ENCODE data around the gene PSMD7.
"Not testable (repeated sequence)": the region's sequence is repeated elsewhere in the genome, so short reads cannot be mapped to it uniquely, and the experiment has no call there.

Gene PSMD7

DNA sequence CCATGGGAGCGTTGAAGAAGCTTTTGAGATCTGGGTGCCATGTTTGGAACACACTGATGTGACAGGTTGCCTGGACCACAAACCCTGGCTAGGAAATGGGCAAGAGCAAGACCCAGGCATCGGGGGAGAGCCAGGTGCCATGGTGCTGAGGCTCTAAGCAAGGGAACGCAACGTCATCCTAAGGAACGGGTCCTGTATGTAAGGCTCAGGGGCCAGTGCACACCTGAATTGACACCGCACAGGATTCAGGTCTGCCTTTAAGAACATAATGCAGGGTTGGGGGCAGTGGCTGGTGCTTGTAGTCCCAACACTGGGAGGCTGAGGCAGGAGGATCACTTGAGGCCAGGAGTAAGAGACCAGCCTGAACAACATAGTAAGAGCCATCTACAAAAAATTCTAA, 10.8 kb downstream of the PSMD7 start:
- H3K27me3 Mint-ChIP-seq = no peaks in the 10 kb centered on the region
- no peaks in the 10 kb centered on the region for H3K4me1 Mint-ChIP-seq (ENCODE audit: low read depth)
- H3K4me3 Mint-ChIP-seq = no peak overlapping the region
- peak overlapping the region; percentile 17 for H3K27ac Mint-ChIP-seq
- peaks cover 45% of the 10 kb centered on the region for H3K36me3 Mint-ChIP-seq (ENCODE audit: low read depth)
- no peaks in the 10 kb centered on the region for H3K9me3 Mint-ChIP-seq

DNA sequence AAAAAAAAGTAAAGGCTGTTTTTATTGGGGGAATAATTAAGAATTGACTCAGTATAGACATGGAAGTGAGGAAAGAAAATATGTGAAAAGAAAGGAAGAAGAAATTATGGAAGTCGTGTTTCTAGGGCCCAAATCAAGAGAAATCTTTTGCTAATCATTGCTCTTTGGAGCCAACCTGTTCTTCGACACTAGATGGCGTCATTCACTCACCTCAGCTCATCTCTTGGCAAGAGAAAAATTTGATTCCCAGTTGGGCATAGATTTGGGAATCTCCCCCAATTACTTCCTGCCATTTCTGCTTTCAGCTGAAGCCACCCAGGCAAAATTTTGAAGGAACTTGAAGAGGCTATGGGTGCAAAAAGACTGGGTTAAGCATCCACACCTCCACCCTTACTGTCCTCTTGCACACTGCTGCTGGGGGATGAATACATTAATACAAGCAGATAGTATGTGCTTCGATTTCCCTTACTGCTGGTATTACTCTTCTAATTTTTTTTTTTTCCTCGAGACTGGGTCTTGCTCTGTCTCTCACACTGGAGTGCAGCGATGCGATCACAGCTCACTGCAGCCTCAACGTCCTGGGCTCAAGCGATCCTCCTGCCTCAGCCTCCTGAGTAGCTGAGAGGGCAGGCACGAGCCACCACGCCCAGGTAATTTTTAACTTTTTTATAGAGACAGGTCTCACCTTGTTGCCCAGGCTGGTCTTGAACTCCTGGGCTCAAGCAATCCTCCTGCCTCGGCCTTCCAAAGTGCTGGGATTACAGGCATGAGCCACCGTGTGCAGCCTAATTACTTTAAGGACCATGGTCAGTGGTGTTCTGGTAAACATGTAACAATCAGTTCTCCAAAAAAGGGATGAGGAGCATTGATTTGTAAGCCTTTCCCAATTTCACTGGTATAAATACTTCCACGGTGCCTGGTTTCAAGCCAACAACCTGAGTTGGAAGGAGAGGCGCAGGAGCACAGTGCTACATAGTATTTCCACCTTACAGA, 13.5 kb downstream of the PSMD7 start:
- no peaks in the 10 kb centered on the region for H3K4me1 Mint-ChIP-seq (ENCODE audit: low read depth)
- no peaks in the 10 kb centered on the region for H3K9me3 Mint-ChIP-seq
- no peak overlapping the region for H3K27ac Mint-ChIP-seq
- H3K4me3 Mint-ChIP-seq = no peak overlapping the region
- no peaks in the 10 kb centered on the region for H3K27me3 Mint-ChIP-seq
- H3K36me3 Mint-ChIP-seq (ENCODE audit: low read depth) = peaks cover 34% of the 10 kb centered on the region

DNA sequence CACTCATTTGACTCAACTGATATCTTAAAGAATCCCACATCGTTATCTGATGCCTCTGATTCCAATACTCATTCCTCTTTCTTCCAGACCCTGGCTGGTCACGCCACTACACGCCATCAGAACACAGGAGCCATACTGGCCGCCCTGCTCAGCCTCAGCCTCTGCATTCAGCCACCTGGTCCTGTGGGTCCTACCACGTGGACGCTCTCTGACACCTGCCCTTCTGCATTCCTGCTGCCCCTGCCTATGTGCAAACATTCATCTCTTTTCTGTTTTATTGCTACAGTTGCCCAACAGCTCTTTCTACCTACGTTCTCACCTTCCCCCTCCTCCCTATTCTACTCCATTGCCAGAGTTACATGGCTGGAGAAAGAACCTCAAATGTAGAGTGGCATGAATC, 18.4 kb downstream of the PSMD7 start:
- Mint-ChIP-seq H3K9me3 (no peaks in the 10 kb centered on the region), H3K4me1 (ENCODE audit: low read depth) (no peaks in the 10 kb centered on the region), H3K27ac (no peak overlapping the region), H3K36me3 (ENCODE audit: low read depth) (peaks cover 11% of the 10 kb centered on the region), H3K4me3 (no peak overlapping the region), H3K27me3 (no peaks in the 10 kb centered on the region)

DNA sequence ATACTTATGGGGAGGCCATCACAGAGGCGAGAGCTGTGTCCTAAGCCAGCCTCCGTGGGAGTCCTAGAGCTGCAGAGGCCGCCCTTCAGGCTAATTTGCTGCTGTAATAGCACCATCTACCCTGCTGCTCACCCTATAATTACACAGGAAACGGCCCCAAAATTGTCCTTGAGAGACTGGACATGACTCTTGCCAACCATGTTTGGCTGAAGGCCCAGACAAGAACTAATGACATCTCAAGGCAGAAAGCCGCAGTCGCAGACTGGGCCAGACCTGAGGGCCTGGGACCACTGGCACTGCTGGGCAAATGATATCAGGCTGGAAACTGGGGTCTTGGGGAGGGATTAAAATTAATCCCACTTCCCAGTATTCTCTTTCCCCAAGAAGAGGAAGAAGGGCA, 24.1 kb downstream of the PSMD7 start:
- Mint-ChIP-seq H3K36me3 (ENCODE audit: low read depth) (peaks cover 9% of the 10 kb centered on the region), H3K27ac (no peak overlapping the region), H3K4me1 (ENCODE audit: low read depth) (no peaks in the 10 kb centered on the region), H3K27me3 (no peaks in the 10 kb centered on the region), H3K4me3 (no peak overlapping the region), H3K9me3 (no peaks in the 10 kb centered on the region)

DNA sequence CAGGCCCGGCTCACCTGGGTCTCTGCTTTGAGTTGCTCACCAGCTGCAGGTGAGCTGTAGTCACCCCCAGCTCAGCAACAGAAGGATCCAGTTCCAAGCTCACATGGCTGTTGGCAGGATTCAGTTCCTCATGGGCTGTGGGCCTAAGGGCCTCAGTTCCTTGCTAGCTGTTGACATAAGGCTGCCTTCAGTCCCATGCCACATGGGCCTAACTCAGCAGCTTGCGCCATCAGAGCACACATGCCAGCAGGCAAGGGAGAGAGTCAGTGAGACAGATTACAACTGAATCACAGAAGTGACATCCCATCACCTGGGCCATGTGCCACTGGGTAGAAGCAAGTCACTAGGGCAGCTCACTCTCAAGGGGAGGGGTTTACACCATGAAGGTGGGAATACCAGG, 24.7 kb downstream of the PSMD7 start:
- H3K4me1 Mint-ChIP-seq (ENCODE audit: low read depth) = no peaks in the 10 kb centered on the region
- H3K27me3 Mint-ChIP-seq = no peaks in the 10 kb centered on the region
- peaks cover 16% of the 10 kb centered on the region for H3K36me3 Mint-ChIP-seq (ENCODE audit: low read depth)
- no peaks in the 10 kb centered on the region for H3K9me3 Mint-ChIP-seq
- no peak overlapping the region for H3K4me3 Mint-ChIP-seq
- H3K27ac Mint-ChIP-seq = no peak overlapping the region

DNA sequence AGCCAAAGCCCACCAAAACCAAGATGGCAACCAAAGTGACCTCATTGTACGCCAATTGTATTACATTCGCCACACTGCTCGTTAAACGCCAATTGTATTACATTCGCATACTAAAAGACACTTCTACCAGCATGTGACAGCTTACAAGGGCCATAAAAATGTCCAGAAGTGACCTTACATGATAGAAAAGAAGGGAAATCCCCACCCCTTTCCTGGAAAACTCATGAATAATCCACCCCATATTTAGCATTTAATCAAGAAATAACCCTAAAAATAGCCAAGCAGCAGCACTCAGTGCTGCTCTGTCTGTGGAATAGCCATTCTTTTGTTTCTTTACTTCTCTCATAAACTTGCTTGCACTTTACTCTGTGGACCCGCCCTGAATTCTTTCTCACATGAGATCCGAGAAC, 25.7 kb downstream of the PSMD7 start:
- Mint-ChIP-seq H3K4me1 (ENCODE audit: low read depth) (no peaks in the 10 kb centered on the region), H3K27ac (no peak overlapping the region), H3K4me3 (no peak overlapping the region), H3K27me3 (no peaks in the 10 kb centered on the region), H3K9me3 (no peaks in the 10 kb centered on the region), H3K36me3 (ENCODE audit: low read depth) (peaks cover 22% of the 10 kb centered on the region)

DNA sequence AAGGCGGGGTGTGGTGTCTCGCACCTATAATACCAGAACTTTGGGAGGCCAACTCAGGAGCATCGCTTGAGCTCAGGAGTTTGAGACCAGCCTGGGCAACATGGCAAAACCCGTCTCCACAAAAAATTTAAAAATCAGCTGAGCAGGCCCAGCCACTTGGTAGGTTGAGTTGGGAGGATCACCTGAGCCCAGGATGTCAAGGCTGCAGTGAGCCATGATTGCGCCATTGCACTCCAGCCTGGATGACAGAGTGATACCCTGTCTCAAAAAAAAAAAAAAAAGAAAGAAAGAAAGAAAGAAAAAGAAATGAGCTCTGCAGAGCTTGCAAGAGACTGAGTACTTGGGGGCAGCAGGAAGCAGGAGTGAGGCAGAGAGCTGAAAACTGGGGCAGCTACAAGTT, 28.2 kb downstream of the PSMD7 start:
- H3K27me3 Mint-ChIP-seq; H3K4me3 Mint-ChIP-seq; H3K27ac Mint-ChIP-seq; H3K9me3 Mint-ChIP-seq; H3K4me1 Mint-ChIP-seq (ENCODE audit: low read depth): not testable (repeated sequence)
- peaks cover 28% of the 10 kb centered on the region for H3K36me3 Mint-ChIP-seq (ENCODE audit: low read depth)

DNA sequence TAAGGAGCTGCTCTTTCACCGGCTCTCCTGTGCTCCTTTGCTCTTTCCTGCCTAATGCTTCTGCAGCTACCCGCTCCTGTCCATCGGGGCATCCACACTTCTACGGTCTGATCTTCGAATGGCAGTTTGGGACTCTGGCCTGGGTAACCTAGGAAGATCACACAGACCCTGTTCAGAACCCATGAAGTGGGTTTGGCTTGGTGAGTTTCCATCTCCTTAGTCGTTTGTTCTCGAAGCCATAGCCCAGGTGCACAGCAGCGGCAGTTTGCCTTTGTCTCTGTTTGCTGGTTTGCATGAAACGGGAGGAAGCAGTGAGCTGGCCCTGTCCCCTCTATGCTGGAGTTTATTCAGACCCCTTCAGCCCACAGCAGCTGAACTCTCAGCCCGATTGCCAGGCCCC, 29.0 kb downstream of the PSMD7 start:
- no peaks in the 10 kb centered on the region for H3K27me3 Mint-ChIP-seq
- H3K27ac Mint-ChIP-seq = no peak overlapping the region
- no peaks in the 10 kb centered on the region for H3K9me3 Mint-ChIP-seq
- no peak overlapping the region for H3K4me3 Mint-ChIP-seq
- H3K4me1 Mint-ChIP-seq (ENCODE audit: low read depth) = no peaks in the 10 kb centered on the region
- peaks cover 29% of the 10 kb centered on the region for H3K36me3 Mint-ChIP-seq (ENCODE audit: low read depth)

DNA sequence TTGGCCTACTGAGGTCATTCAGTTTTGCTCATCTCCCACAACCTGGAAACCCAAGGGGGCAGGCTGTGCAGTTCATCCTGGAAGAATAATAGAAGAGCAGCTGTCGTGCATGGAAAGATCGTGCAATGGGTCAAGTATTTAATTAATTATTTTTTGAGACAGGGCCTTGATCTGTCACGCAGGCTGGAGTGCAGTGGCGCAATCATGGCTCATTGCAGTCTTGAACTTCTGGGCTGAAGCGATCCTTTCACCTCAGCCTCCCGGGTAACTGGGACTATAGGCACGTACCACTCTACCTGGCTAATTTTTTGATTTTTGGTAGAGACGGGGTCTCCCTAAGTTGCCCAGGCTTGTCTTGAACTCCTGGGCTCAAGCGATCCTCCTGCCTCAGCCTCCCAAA, 31.7 kb downstream of the PSMD7 start:
- peaks cover 34% of the 10 kb centered on the region for H3K36me3 Mint-ChIP-seq (ENCODE audit: low read depth)
- H3K4me3 Mint-ChIP-seq; H3K9me3 Mint-ChIP-seq; H3K27me3 Mint-ChIP-seq; H3K27ac Mint-ChIP-seq; H3K4me1 Mint-ChIP-seq (ENCODE audit: low read depth): not testable (repeated sequence)

DNA sequence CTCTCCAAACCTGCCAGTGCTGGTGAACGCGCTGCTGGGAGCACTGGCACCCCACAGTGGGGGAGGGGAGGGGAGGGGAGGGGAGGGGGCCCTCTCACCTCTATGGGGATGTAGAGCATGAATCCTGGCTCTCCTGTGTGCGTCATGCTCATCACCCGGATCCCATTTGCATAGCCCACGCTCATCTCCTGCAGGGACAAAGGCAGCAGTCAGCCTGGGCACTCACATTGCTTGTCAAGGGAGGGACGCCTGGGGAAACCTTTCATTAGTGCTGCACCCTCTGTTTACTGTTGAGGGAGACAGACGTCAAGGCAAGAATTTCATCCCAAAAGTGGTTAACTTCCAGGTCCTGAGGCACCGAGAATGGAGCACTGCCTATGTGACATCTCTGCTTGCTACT, 35.9 kb downstream of the PSMD7 start:
- H3K27ac Mint-ChIP-seq; H3K9me3 Mint-ChIP-seq; H3K27me3 Mint-ChIP-seq; H3K4me3 Mint-ChIP-seq; H3K4me1 Mint-ChIP-seq (ENCODE audit: low read depth): not testable (repeated sequence)
- peaks cover 30% of the 10 kb centered on the region for H3K36me3 Mint-ChIP-seq (ENCODE audit: low read depth)

DNA sequence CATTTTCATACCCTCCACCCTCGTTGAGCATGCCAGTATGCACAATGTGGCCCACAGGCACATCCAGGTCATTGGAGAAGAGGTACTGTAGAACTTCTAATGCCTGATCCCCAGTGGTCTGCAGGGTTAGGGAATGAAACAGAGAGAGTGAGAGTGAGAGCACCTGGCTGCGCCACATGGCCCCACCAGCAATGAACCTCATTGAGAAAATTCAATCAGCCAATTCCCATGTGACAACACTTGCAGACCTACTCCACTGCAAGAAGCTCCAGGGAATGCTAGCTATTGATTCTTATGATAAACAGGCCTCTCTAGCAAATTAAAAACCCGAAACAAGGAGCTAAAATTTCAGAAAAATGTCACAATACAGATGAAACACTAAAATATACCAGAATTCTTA, 40.9 kb downstream of the PSMD7 start:
- not testable (repeated sequence) for H3K4me1 Mint-ChIP-seq (ENCODE audit: low read depth); H3K4me3 Mint-ChIP-seq; H3K27me3 Mint-ChIP-seq; H3K9me3 Mint-ChIP-seq; H3K27ac Mint-ChIP-seq
- peaks cover 32% of the 10 kb centered on the region for H3K36me3 Mint-ChIP-seq (ENCODE audit: low read depth)

DNA sequence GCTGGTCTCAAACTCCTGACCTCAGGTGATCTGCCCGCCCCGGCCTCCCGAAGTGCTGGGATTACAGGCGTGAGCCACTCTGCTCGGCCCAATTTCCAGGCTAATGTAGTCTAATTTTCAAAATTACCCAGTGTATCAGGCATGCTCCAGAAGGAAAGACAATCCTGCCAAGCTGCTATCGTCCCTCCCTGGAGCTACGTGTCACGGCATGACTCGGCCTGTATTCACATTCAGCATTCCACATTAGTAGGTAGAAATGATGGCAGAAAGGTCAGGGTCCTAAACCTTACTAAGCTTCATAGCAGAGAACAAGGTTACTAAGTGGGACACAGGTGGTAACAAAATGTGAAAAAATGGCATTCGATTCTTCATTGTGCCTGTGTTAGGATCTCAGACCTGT, 42.6 kb downstream of the PSMD7 start:
- not testable (repeated sequence) for H3K4me1 Mint-ChIP-seq (ENCODE audit: low read depth); H3K4me3 Mint-ChIP-seq; H3K27me3 Mint-ChIP-seq; H3K9me3 Mint-ChIP-seq; H3K27ac Mint-ChIP-seq
- peaks cover 35% of the 10 kb centered on the region for H3K36me3 Mint-ChIP-seq (ENCODE audit: low read depth)

DNA sequence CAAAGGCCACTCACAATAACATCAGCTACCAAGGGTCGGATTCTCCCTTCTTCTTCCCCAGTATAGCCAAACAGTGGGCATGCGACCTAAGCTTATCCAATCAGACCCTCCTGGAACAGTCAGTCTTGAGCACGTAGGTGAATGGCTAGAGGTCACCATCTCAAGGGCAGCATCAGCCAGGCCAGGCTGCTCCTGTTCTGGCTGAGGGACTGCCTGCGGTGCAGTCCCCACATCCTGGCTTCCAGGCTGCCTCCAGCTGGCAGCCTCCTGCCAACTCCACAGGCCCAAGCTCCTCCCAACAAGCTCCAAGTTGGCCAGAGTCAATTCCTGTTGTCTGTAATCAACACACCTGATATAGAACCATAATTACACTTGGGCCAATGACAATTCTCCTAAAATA, 56.4 kb downstream of the PSMD7 start:
- not testable (repeated sequence) for H3K27me3 Mint-ChIP-seq; H3K9me3 Mint-ChIP-seq; H3K27ac Mint-ChIP-seq; H3K4me3 Mint-ChIP-seq; H3K4me1 Mint-ChIP-seq (ENCODE audit: low read depth)
- H3K36me3 Mint-ChIP-seq (ENCODE audit: low read depth) = peaks cover 25% of the 10 kb centered on the region

Measured in stimulated activated naive CD8-positive, alpha-beta T cell treated with anti-CD3 and anti-CD28 coated beads, Interleukin-15, Interleukin-2, amounts not matched to agents 100 ng/mL and 50 ng/mL, for 24 hours (primary cell).